Transverse colon (tissue), 4 donors: ENCODE results near the gene PSMC3.

Source experiments
- CTCF ChIP-seq, 5 experiments: fragments of 200-600 bp in 3 of 5; fragments of 450-650 bp in 2 of 5; sonication (generic) in 3 of 5; IDR thresholded peaks; 1 replicate in 2 of 5; 2 replicates in 3 of 5; pipeline ENCODE4 v1.5.1; 2016 to 2017; ENCODE audit warnings: antibody characterized with exemption in 5 of 5, inconsistent platforms in 3 of 5, mild to moderate bottlenecking in 2 of 5, moderate library complexity in 1 of 5
- POLR2AphosphoS5 ChIP-seq, 3 donors: sonication (generic); formaldehyde crosslinking; IDR thresholded peaks; one replicate each; pipeline ENCODE4 v1.6.1; 2016; ENCODE audit warnings: antibody characterized with exemption in 3 of 3

- no peak for TF ChIP-seq CTCF (IDR thresholded peaks at IDR 0.05)
- TF ChIP-seq POLR2AphosphoS5 (IDR thresholded peaks at IDR 0.05) = no peak
Observed at GRCh38 chr11:47453365-47453764, 27.1 kb upstream of the PSMC3 start.
